ENCODE results near the gene OXCT1. TPM values are rescaled to one million over a fixed set of nuclear protein-coding genes. Genes with fewer than 3 reads are reported as not detected.

The OXCT1 gene
- total and polyA plus RNA-seq, 2 donors (not counting 3 experiments of a cell fraction or from before 2014, with no cell fraction given): 12.8 to 37.4 TPM

DNA sequence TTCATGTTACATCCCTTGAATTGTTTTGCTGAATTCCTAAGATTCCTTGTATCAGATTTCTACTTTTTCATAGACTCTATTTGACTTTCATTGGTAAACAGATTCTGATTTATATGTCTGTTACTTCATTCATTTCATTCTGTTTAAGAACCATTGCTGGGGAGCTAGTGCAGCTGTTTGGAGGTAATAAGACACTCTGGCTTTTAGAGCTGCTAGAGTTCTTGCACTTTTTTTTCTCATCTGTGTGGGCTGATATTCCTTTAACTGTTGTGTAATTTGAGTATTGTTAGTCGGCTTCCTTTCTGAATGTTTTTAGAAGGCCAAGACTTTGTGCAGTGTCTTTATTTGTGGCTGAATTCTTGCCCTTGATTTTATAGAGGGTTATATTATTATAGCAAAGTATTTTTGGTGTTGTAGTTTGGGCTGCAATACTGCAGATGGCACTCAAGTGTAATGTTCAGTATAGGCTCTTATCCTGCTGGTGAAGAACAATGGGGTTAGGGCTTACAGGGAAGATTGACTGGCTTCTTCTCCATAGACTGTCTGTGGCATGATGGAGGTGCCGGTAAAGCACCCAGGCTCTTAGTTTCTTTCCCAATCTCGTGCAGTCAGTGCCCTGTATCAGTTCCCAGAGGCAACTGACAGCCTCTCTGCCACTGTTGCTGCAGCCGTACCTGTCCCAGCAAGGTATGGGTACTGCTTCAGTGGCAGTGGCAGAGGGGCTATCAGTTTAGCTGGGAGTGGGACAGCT lies 162.2 kb downstream of the OXCT1 start:
- ChIA-PET CTCF (interaction anchor here (1.1 to 5.8 kb wide), 10 partner anchors 11 to 438 kb away, joined by 3 to 155 read pairs (median 6); no protein-coding TSS in a partner anchor), POLR2A (no interaction called here)
- no peaks in the 10 kb centered on the region for H3K36me3 ChIP-seq (ENCODE audit: control insufficient read depth in 2 of 2, extremely low read depth in 1 of 2, insufficient read depth in 2 of 2, low read length in 2 of 2)
- H3K4me3 ChIP-seq (replicated peaks in 1 of 3; ENCODE audit: insufficient read depth in 1 of 3, low read depth in 1 of 3, low read length in 3 of 3): no peak overlapping the region
- peaks cover 4 to 16% of the 10 kb centered on the region in 2 experiments for H3K27me3 ChIP-seq (ENCODE audit: control insufficient read depth in 2 of 2, insufficient read depth in 2 of 2, low read length in 2 of 2)
- H3K79me2 ChIP-seq (ENCODE audit: control insufficient read depth, insufficient read depth, low read length): no peaks in the 10 kb centered on the region
- peak; percentile 57 for DNase-seq (ENCODE audit: low read depth, low spot score)
- TF ChIP-seq JUN (IDR thresholded peaks at IDR 0.05; ENCODE audit: borderline replicate concordance, insufficient read depth, insufficient read length, low read depth) (no peak), EZH2 (IDR thresholded peaks at IDR 0.05; ENCODE audit: borderline replicate concordance, low read depth, low read length, severe bottlenecking) (no peak), POLR2A (IDR thresholded peaks at IDR 0.05; ENCODE audit: low read depth, low read length) (no peak), MYC (IDR thresholded peaks at IDR 0.05; ENCODE audit: low read depth, low read length) (no peak), POLR2AphosphoS5 (IDR thresholded peaks at IDR 0.05; ENCODE audit: insufficient read depth, low read depth, low read length) (no peak)
- TF ChIP-seq, protein P1, sequence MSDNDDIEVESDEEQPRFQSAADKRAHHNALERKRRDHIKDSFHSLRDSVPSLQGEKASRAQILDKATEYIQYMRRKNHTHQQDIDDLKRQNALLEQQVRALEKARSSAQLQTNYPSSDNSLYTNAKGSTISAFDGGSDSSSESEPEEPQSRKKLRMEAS (IDR thresholded peaks at IDR 0.05; ENCODE audit: insufficient read depth, insufficient read length): no peak
- TF ChIP-seq, protein P2, sequence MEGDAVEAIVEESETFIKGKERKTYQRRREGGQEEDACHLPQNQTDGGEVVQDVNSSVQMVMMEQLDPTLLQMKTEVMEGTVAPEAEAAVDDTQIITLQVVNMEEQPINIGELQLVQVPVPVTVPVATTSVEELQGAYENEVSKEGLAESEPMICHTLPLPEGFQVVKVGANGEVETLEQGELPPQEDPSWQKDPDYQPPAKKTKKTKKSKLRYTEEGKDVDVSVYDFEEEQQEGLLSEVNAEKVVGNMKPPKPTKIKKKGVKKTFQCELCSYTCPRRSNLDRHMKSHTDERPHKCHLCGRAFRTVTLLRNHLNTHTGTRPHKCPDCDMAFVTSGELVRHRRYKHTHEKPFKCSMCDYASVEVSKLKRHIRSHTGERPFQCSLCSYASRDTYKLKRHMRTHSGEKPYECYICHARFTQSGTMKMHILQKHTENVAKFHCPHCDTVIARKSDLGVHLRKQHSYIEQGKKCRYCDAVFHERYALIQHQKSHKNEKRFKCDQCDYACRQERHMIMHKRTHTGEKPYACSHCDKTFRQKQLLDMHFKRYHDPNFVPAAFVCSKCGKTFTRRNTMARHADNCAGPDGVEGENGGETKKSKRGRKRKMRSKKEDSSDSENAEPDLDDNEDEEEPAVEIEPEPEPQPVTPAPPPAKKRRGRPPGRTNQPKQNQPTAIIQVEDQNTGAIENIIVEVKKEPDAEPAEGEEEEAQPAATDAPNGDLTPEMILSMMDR (IDR thresholded peaks at IDR 0.05; ENCODE audit: extremely low read depth in 1 of 2, insufficient read depth in 1 of 2, low read depth in 1 of 2, low read length in 2 of 2): peak; percentile 51 to 52
- peak; percentile 71 for FAIRE-seq
- H3K9me3 ChIP-seq (replicated peaks; ENCODE audit: control insufficient read depth, insufficient read depth, low read length): no peaks in the 10 kb centered on the region
- no peaks in the 10 kb centered on the region for H4K20me1 ChIP-seq (replicated peaks; ENCODE audit: control insufficient read depth, extremely low read depth, insufficient read depth, low read length)
- no peak overlapping the region for H3K27ac ChIP-seq (ENCODE audit: insufficient read depth, low read depth, low read length)
- dilution Hi-C loops (cut with MboI; ENCODE audit: extremely low pct_ligation_motif_present, low sequenced_read_pairs) (no loop called here), intact Hi-C loops (cut with micrococcal nuclease) (loop anchor here (1.0 to 5.0 kb wide), 2 partner anchors 135 to 349 kb away; no protein-coding TSS in a partner anchor)
- H3K4me2 ChIP-seq (ENCODE audit: insufficient read depth, low read length): no peak overlapping the region
- BruUV-seq (replicated peaks): no TSS peak
- no peak overlapping the region for H3K9ac ChIP-seq (replicated peaks; ENCODE audit: extremely low read depth, insufficient read depth, low read length)
- H3K9me1 ChIP-seq (replicated peaks; ENCODE audit: control insufficient read depth, extremely low read depth, insufficient read depth, low read length): no peaks in the 10 kb centered on the region
- no peaks in the 10 kb centered on the region for H3K4me1 ChIP-seq (ENCODE audit: control insufficient read depth, extremely low read depth, insufficient read depth, low read length)
- peak overlapping the region; percentile 23 for H2AFZ ChIP-seq (ENCODE audit: low read depth, low read length)
